HG03064 (cell line): Measurements from ENCODE around the gene WDR90.

Experiments used
- ATAC-seq: cut with Tn5 transposase; IDR thresholded peaks from one replicate; pipeline ENCODE4 v1.9.1; 2021; ENCODE audit warnings: low read depth; ENCODE audit not compliant: unreplicated experiment

Gene WDR90

GRCh38 chr16:674214-674881 is 25.2 kb downstream of the WDR90 start:
- no peak for ATAC-seq

DNA sequence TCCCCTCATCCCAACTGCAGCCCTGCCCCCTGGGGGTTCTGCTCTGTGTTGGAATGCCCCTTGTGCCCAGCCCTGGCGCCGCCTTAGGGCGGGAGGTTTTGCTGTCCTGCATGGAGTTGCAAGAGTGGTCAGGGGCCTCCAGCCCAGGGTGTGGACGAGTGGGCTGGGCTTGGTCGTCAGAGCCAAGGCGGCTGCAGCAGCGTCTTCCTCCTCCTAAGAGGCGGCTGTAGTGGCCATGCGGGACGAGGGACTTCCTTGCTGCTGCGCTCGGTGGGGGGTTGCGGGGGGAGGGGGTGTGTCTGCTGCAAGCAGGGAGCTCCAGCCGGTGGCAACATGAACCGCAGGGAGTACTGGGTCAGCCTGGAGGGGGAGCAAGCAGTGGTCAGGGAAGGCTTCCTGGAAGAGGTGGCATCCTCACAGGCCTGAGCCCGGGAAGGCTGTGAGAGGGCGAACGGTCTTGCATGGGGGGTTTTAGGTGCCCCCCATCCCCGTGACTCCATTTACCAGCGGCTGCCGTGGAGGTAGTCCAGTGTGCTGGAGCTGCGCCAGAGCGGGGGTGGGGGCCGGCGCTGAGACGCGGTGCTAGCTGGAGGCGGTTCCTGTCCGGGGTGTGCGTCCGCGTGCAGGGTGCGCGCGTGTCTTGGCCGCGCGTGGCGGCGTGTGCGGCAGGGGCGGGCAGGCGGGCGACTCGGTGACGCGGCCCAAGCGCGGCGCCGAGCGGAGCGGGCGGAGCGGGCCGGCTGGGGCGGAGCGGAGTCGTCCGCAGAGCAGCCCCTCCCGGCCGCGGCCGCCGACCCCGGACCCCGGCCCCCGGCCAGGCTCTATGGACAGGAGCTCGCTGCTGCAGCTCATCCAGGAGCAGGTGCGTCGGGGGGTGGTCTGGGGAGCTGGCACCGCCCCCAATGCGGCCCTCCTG is 26.1 kb downstream of the WDR90 start, which contains the start of gene RHBDL1:
Gene RHBDL1 (plus strand): TSS at position 704 of the 916 bp plus-strand sequence. CDS start 120 bp downstream, at position 824.
- no peak for ATAC-seq

GRCh38 chr16:675884-676564 is 26.9 kb downstream of the WDR90 start:
- ATAC-seq: no peak

DNA sequence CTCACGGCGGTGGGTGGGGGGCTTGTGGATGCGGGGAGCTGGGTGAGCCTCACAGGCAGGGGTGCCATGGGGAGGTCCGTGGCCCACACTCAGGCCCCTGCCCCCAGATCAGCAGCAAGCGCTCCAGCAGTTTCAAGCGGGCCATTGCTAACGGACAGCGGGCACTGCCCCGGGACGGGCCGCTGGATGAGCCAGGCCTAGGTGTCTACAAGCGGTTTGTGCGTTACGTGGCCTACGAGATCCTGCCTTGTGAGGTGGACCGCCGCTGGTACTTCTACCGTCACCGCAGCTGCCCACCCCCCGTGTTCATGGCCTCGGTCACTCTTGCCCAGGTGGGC is 27.4 kb downstream of the WDR90 start:
- no peak for ATAC-seq

DNA sequence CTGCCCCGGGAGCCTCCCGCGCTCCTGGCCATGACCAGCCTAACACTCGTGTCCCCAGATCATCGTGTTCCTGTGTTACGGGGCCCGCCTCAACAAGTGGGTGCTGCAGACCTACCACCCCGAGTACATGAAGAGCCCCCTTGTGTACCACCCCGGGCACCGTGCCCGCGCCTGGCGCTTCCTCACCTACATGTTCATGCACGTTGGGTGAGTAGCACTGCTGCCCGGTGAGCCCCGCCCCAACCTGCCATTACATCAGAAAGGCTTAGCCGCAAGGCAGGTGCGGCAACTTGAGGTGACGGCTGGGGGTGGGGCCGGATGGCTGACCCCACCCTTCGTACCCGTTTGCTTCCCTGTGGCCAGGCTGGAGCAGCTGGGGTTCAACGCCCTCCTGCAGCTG is 27.7 kb downstream of the WDR90 start:
- ATAC-seq: no peak

- ATAC-seq: no peak
These were observed 28.4 kb downstream of the WDR90 start for GRCh38 chr16:677316-678190.

- ATAC-seq: no peak
These were observed 29.2 kb downstream of the WDR90 start for GRCh38 chr16:678209-678857.

DNA sequence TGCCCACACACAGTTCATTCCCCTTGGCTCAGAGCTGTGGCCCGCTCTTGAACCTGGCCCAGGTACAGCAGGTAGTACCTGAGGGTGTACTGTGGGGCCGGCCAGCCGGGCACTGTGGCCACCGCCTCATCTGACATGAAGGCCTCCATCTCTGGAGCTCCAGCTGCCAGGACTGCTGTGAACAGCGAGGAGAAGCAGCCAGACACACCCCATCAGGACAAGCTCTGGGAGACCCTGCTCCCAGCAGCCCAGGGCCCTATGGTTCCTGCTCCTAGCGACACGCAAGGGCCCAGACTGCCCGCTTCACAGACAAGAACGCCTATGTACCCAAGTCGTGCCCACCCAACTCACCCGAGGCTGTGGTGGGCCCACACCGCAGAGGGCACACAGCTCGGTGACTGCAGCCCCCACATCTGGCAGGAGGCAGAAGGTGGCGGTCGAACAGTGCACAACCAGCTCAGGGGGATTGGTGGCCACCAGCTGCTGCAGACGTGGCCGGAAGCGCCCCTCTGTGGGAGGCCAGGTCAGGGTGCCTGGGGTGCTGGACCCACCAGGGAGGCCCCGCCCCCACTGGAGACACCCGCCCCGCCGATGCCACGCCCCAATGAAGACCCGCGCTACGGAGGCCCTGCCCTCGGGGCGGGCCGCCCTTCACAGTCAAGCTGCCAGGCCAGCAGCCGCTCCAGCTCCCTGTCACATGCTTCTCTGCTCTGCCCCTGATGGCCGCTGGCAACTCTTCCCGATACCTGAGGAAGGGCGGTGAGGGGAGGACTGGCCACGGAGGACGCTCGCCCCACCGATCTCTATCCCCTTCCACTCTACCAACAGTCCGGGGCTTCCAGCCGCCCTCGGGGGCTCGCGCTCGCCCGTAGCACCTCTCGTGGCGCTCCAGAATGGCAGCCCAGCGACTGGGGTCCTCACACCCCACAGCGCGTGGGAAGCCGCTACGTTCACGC is 30.0 kb downstream of the WDR90 start:
- ATAC-seq: no peak

GRCh38 chr16:679814-680624 is 30.9 kb downstream of the WDR90 start, which contains the start of gene STUB1:
STUB1 (plus strand) TSS chr16:680410; CDS start chr16:680526, 116 bp downstream.
- no peak for ATAC-seq

DNA sequence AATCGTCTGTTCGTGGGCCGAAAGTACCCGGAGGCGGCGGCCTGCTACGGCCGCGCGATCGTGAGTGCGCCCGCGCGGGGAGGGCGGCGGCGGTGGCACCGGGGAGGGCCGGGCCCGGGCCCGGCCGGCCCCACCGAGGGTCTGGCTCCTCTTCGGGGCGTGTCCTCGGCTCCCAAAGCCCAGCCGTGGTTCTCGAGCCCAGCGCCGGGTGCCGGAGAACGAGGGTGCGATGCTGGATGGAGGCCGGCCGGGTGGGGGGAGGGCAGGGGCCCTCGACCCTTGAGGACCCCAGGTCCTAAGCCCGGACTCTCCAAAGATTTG is 31.4 kb downstream of the WDR90 start:
- no peak for ATAC-seq

GRCh38 chr16:680967-681745 is 32.0 kb downstream of the WDR90 start:
- no peak for ATAC-seq

DNA sequence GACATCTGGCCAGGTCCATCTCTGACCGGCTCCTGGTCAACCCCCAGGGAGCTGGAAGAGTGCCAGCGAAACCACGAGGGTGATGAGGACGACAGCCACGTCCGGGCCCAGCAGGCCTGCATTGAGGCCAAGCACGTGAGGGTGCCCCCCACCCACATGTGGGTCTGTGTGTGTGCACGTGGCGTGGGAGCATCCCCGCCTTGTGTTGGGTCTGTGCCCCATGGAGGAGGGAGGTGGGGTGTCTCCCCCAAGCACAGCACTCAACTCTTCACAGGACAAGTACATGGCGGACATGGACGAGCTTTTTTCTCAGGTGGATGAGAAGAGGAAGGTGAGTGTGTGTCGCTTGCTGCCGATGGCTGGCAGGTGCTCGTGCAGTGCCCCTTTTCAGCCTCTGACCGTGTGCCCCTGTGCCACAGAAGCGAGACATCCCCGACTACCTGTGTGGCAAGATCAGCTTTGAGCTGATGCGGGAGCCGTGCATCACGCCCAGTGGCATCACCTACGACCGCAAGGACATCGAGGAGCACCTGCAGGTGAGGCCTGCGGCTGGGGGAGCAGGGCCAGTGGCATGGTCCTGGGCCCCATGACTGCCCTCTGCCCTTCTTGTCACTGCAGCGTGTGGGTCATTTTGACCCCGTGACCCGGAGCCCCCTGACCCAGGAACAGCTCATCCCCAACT is 32.7 kb downstream of the WDR90 start:
- ATAC-seq: no peak

- ATAC-seq: no peak
These were observed 33.6 kb downstream of the WDR90 start for GRCh38 chr16:682493-683395.

DNA sequence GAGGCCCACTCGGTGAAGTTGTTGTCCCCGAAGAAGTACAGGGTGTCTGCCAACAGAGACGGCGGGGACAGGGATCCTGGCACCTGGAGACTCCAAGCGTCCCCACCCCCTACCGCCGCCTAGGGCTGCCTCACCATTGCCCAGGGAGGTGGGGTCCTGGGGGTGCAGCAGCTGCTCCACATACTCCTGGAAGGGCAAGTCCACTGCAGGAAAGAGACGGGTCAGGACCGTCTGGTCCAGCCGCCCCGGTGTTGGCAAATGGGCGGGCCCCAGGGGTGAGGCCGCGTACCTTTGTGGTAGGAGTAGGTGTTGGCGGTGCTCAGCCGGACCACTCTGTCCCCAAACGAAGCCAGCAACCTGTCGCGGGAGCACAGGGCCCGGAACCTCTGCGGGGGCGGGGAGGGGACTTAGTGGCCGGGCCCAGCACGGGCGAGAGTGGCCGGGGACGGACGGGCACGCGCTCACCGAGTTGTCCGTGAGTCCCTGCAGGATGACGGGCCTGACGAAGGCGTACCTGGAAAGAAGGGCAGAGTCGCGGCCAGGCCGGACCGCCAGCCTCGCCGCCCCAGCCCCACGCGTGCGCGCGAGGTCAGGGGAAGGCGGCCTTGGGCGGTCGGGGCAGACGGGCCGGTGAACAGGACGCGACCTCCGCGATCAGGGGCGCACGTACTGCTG is 34.4 kb downstream of the WDR90 start:
- ATAC-seq: peak; percentile 1
